ENCODE measurements around the gene FGF11.

- TF ChIP-seq, protein P1, sequence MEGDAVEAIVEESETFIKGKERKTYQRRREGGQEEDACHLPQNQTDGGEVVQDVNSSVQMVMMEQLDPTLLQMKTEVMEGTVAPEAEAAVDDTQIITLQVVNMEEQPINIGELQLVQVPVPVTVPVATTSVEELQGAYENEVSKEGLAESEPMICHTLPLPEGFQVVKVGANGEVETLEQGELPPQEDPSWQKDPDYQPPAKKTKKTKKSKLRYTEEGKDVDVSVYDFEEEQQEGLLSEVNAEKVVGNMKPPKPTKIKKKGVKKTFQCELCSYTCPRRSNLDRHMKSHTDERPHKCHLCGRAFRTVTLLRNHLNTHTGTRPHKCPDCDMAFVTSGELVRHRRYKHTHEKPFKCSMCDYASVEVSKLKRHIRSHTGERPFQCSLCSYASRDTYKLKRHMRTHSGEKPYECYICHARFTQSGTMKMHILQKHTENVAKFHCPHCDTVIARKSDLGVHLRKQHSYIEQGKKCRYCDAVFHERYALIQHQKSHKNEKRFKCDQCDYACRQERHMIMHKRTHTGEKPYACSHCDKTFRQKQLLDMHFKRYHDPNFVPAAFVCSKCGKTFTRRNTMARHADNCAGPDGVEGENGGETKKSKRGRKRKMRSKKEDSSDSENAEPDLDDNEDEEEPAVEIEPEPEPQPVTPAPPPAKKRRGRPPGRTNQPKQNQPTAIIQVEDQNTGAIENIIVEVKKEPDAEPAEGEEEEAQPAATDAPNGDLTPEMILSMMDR (IDR thresholded peaks at IDR 0.05 in 8 of 11, conservative IDR thresholded peaks at IDR 0.05 in 3 of 11) = no peak
- TF ChIP-seq POLR2AphosphoS5 (IDR thresholded peaks at IDR 0.05) (no peak), POLR2A (IDR thresholded peaks at IDR 0.05) (no peak)
Measured at GRCh38 chr17:7393613-7394451, 45.5 kb upstream of the FGF11 start.

Data from spleen (tissue), 7 donors.